SU-DHL-6 (cell line): ENCODE results near the gene PTPRK.

ENCODE experiments used
- CTCF ChIP-seq: fragments of 200-600 bp; sonication (generic); IDR thresholded peaks from one replicate; pipeline ENCODE4 v1.5.1; 2017; ENCODE audit warnings: antibody characterized with exemption, mild to moderate bottlenecking, low read length, moderate library complexity; ENCODE audit not compliant: insufficient read depth, poor library complexity, severe bottlenecking
- EZH2phosphoT487 ChIP-seq: fragments of 200-600 bp; sonication (generic), shearing (Covaris generic); conservative IDR thresholded peaks from 2 replicates; pipeline ENCODE4 v1.6.1; 2018; ENCODE audit warnings: mild to moderate bottlenecking, antibody characterized with exemption, low read length, moderate library complexity, mixed read lengths

GRCh38 chr6:128438393-128438792, 82.0 kb downstream of the PTPRK start:
- TF ChIP-seq CTCF: no peak
- TF ChIP-seq EZH2phosphoT487: no peak
